PC-9 (cell line): ENCODE measurements around the gene SPON1.

Experiments
- EZH2 ChIP-seq: fragments of 200-600 bp; sonication (generic); IDR thresholded peaks from 2 replicates; pipeline ENCODE4 v1.8.0; 2017; ENCODE audit warnings: antibody characterized with exemption, low read depth
- TF ChIP-seq, protein P1 (sequence below): fragments of 200-600 bp; sonication (generic); conservative IDR thresholded peaks from 2 replicates; pipeline ENCODE4 v1.6.1; 2017; ENCODE audit warnings: mixed run types, antibody characterized with exemption, mild to moderate bottlenecking, moderate library complexity

GRCh38 chr11:14079011-14079410 lies 116.5 kb downstream of the SPON1 start:
- TF ChIP-seq EZH2 = no peak
- TF ChIP-seq, protein P1, sequence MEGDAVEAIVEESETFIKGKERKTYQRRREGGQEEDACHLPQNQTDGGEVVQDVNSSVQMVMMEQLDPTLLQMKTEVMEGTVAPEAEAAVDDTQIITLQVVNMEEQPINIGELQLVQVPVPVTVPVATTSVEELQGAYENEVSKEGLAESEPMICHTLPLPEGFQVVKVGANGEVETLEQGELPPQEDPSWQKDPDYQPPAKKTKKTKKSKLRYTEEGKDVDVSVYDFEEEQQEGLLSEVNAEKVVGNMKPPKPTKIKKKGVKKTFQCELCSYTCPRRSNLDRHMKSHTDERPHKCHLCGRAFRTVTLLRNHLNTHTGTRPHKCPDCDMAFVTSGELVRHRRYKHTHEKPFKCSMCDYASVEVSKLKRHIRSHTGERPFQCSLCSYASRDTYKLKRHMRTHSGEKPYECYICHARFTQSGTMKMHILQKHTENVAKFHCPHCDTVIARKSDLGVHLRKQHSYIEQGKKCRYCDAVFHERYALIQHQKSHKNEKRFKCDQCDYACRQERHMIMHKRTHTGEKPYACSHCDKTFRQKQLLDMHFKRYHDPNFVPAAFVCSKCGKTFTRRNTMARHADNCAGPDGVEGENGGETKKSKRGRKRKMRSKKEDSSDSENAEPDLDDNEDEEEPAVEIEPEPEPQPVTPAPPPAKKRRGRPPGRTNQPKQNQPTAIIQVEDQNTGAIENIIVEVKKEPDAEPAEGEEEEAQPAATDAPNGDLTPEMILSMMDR = no peak
